GM12864 (cell line): ENCODE measurements around the gene PDZRN3.

Source experiments
- DNase-seq: peaks from one replicate; pipeline ENCODE4 v3.0.0-alpha.2; 2011; ENCODE audit warnings: low read depth
- H3K4me3 ChIP-seq: 2 replicates; pipeline ENCODE4 v1.5.1; 2011; ENCODE audit warnings: mild to moderate bottlenecking, low read depth, low read length, control low read depth
- TF ChIP-seq, protein P1 (sequence below): IDR thresholded peaks from 2 replicates; pipeline ENCODE4 v1.5.1; 2011; ENCODE audit warnings: low read depth, mild to moderate bottlenecking, moderate library complexity, low read length, control low read depth, inconsistent platforms; ENCODE audit errors: missing control alignments

The PDZRN3 gene

DNA sequence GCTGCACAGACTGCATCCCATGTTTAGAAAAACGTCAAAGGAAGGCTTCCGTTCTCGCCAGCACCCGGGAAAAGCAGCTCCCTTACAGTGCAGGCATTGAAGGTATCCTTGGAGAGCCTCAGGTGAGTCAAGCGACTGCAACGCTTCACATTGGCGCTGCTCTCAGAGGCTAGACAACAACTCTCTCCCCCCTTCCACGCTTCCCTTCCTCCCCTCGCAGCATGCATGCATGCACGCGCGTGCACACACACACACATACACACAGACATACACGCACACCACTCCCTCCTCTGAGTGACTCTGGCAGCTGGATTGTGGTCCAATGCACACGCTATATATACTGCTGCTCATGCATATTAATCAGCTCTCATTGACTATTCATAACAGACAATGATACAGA is 191.1 kb downstream of the PDZRN3 start:
- TF ChIP-seq, protein P1, sequence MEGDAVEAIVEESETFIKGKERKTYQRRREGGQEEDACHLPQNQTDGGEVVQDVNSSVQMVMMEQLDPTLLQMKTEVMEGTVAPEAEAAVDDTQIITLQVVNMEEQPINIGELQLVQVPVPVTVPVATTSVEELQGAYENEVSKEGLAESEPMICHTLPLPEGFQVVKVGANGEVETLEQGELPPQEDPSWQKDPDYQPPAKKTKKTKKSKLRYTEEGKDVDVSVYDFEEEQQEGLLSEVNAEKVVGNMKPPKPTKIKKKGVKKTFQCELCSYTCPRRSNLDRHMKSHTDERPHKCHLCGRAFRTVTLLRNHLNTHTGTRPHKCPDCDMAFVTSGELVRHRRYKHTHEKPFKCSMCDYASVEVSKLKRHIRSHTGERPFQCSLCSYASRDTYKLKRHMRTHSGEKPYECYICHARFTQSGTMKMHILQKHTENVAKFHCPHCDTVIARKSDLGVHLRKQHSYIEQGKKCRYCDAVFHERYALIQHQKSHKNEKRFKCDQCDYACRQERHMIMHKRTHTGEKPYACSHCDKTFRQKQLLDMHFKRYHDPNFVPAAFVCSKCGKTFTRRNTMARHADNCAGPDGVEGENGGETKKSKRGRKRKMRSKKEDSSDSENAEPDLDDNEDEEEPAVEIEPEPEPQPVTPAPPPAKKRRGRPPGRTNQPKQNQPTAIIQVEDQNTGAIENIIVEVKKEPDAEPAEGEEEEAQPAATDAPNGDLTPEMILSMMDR: no peak
- DNase-seq: no peak
- H3K4me3 ChIP-seq: no peak overlapping the region

DNA sequence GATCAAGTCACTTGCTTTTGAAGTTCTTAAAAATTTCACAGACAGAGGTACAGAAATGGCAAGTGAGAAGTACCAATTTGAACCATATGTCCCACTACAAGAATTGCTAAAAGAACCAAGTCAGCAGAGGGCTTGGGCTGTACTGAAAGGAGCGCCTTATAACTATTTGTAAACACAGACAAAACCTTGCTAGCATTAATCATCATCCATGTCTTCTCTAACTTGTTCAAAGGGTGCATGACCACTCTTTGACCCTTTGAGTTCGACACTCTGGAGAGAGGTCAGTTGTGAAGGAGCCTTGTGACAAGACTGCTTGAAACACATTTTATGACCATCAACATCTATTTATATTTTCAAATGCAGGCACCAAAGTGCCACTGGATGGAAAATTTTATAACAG is 191.7 kb downstream of the PDZRN3 start:
- no peak overlapping the region for H3K4me3 ChIP-seq
- no peak for DNase-seq
- TF ChIP-seq, protein P1: no peak

DNA sequence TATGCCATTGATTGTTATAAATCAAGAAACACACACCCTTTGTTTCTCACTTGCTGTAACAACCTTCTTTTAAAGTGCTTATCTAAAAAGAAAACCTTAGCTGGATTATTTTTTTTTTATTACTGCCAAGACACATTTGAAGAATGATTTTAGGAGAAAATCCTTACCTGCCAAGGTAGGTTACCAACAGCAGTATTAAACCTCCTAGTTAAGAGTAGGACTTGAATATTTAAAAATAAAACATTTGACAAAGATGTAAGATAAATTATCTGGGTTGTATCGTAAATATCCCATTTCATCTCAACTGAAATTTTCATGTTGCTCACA is 192.1 kb downstream of the PDZRN3 start:
- no peak for DNase-seq
- TF ChIP-seq, protein P1: no peak
- no peak overlapping the region for H3K4me3 ChIP-seq

DNA sequence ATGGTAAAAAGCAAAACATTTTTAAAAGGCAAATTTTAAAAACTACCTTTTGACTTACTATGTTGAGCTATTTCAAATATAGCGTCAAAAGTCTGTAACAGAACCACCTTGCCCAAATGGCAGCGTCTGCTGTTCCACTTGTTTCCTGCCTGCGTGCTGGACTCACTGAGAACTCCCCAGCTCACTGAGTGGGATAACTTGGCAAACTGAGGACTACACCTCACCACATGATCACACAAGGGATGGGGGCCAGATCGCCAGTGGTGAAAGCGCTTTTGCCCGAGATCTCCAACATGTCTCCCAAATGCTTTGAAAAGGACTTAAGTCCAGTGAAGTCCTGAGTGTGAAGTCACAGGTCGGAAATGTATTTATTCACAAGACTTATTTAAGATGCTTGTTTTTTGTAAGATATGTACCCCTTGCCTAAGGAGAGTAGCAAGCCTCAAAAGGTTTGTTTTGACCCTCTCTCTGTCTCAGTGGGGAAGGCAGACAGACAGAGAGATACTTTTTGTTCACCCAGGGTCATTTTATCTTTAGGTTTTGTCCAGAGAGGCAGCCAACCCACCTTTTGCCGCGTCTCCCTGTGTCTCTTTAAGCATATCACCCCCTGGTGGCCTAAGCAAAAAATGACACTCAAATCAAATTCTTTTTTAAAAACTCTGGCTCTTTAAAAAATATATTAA is 192.6 kb downstream of the PDZRN3 start:
- DNase-seq: no peak
- TF ChIP-seq, protein P1: peak; percentile 59
- H3K4me3 ChIP-seq: no peak overlapping the region

DNA sequence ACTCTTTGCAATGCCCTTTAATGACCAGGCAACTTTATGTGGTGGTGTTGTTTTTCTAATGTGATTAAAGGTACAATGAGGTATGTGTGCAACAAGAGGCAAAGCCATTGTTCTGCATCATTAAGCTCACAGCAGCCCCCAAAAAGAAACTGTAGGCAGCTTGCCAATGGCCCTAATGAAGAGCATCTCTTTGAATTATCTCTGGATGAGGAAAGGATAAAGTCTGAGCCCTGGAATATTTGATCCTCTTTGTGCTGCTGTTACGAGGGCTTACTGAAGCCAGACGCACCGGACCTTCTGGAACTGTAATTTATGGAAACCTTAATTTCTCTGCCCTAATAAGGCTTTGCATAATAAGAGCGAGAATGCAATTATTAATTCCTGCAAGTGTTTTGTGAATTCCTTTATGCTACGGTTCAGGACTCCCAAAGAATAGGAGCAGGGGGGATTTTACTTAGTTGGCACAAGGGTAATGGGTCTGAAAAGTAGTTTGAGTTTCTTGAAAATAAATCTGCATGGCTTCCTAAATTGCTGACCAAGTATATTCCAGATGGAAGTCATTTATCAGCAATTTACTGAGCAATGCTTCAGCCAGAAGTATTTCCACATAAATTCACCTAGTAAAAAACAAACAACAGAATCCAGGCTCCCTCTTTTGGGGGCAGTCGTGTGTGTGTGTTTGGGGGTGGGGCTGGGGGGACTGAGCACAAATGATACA is 193.4 kb downstream of the PDZRN3 start:
- H3K4me3 ChIP-seq: no peak overlapping the region
- DNase-seq: no peak
- TF ChIP-seq, protein P1: no peak

DNA sequence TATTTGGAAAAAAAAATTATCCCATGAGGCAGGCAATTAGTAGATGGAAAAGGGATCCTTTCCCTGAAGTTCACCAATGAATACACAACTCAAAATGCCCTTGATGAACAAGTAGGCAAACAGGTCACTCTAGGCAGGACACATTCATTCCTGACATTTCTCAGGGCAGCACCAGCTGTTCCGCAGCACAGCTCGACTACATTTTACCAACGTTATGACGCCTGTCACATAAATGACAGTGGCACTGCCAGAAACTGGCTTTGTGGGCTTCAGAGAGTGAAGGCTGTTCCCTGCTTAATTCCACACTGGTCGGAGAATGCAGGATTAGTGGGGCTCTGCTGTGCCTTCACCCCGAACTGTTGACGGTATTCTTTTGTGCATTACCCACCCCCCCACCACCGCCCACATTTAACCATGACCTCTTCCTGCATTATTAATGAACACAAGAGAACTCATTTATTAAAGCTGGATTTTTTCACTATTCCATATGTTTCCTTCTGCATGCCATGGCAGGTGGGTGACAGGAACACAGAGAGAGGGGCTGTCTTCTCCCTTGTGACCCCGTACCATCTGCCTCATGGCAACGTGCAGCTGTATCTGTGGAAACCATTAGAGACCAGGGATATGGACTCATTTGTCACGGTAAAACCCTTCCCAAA is 197.6 kb downstream of the PDZRN3 start:
- no peak overlapping the region for H3K4me3 ChIP-seq
- TF ChIP-seq, protein P1: no peak
- DNase-seq: no peak

DNA sequence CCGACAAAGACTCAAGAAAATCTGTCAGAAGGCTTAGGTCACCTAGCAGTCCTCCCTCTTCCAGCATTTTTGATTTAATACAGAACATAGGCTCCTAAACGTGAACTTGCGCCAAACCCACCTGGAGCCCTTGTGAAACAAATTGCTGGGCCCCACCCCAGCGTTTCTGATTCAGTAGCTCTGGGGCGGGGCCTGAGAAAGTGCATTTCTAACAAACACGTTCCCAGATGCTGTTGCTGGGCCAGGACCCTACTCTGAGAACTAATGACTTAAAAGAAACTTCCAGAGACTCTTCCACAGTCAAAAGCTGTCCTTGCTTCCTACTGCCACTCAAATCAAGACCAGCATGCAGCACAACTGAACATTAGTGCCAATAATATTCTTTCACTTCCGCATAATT is 198.1 kb downstream of the PDZRN3 start:
- H3K4me3 ChIP-seq: no peak overlapping the region
- DNase-seq: no peak

More for the DNA sequence above, 198.1 kb downstream of the PDZRN3 start:
- TF ChIP-seq, protein P1: no peak
